ENCODE measurements around the gene NUP210L. TPM values are rescaled to one million over a fixed set of nuclear protein-coding genes. Genes with fewer than 3 reads are reported as not detected.

The NUP210L gene
- total and polyA plus RNA-seq, 2 of the 13 experiments (the other 11 are each of a cell fraction or from before 2014, with no cell fraction given), result not detected

DNA sequence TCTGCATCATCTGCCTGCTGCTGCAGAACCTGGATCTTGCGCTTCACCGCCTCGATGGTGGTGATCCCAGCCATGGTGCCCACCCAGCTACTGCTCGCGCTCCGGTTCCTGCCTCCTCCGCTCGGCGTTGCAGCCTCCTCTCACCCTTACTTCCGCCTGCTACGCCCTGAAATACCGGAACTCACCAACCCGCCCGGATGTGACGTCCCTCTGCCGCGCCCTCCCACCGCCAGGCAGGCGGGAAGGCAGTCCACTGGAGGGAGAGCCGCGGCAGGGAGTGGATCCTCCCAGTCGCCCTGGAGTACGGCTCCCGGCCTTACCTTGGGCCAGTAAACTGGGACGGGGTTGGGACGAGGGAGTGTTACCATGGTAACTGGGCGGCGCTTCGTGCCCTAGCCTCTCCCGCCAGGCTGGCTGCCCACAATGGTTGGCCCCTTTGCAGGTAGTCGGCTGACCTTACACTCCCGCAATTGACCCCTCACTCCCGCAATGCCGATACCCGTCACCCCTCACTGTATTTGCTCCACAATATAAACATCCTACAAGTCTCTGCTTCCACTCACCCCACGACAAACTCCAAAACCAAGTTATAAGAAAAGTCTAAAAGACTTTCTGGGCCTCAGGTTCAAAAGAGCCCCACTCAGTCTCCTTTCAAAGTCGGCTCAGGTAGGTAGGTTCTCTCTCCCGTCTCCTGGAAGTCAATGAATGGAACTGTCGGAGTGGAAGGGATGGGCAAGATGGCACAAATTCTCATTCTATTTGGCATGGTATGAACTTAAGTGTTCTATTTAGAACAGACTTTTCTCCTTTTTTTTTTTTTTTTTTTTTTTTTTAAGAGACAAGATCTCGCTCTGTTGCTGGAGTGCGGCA, 28.4 kb upstream of the NUP210L start (continued):
- TF ChIP-seq DDIT3 (CRISPR knock-in tag; IDR thresholded peaks at IDR 0.05) (no peak), FOXP1 (IDR thresholded peaks at IDR 0.05) (no peak), FOXP1 (CRISPR knock-in tag; IDR thresholded peaks at IDR 0.05) (0 out of 2 replicates have a peak, but pooled peaks have one; percentile 6), ZNF180 (CRISPR knock-in tag; IDR thresholded peaks at IDR 0.05; ENCODE audit: borderline replicate concordance, low read depth) (no peak), ZNF101 (CRISPR knock-in tag; IDR thresholded peaks at IDR 0.05; ENCODE audit: borderline replicate concordance, low read depth) (no peak), BHLHE40 (IDR thresholded peaks at IDR 0.05; ENCODE audit: low read length) (no peak), KLF11 (CRISPR knock-in tag; IDR thresholded peaks at IDR 0.05) (peak; percentile 72; the same call in 1 of the 2 replicates), SMAD9 (CRISPR knock-in tag; IDR thresholded peaks at IDR 0.05) (peak; percentile 81; the same call in 1 of the 2 replicates), SNAPC2 (CRISPR knock-in tag; IDR thresholded peaks at IDR 0.05) (no peak; the same call in 1 of the 2 replicates), ZBTB10 (CRISPR knock-in tag; IDR thresholded peaks at IDR 0.05; ENCODE audit: borderline replicate concordance) (no peak), THRA (CRISPR knock-in tag; IDR thresholded peaks at IDR 0.05; ENCODE audit: borderline replicate concordance) (peak; percentile 64; the same call in 1 of the 2 replicates), PTBP1 (IDR thresholded peaks at IDR 0.05; ENCODE audit: low read depth, low read length, poor library complexity, severe bottlenecking) (no peak), ZFY (CRISPR knock-in tag; IDR thresholded peaks at IDR 0.05) (peak; percentile 79), STAT6 (CRISPR knock-in tag; IDR thresholded peaks at IDR 0.05; ENCODE audit: borderline replicate concordance) (peak; percentile 68; the same call in 1 of the 2 replicates), SALL2 (CRISPR knock-in tag; IDR thresholded peaks at IDR 0.05) (peak; percentile 97)
- TF ChIP-seq, protein P1, sequence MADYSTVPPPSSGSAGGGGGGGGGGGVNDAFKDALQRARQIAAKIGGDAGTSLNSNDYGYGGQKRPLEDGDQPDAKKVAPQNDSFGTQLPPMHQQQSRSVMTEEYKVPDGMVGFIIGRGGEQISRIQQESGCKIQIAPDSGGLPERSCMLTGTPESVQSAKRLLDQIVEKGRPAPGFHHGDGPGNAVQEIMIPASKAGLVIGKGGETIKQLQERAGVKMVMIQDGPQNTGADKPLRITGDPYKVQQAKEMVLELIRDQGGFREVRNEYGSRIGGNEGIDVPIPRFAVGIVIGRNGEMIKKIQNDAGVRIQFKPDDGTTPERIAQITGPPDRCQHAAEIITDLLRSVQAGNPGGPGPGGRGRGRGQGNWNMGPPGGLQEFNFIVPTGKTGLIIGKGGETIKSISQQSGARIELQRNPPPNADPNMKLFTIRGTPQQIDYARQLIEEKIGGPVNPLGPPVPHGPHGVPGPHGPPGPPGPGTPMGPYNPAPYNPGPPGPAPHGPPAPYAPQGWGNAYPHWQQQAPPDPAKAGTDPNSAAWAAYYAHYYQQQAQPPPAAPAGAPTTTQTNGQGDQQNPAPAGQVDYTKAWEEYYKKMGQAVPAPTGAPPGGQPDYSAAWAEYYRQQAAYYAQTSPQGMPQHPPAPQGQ (CRISPR knock-in tag; IDR thresholded peaks at IDR 0.05; ENCODE audit: borderline replicate concordance), result no peak
- TF ChIP-seq, protein P2, sequence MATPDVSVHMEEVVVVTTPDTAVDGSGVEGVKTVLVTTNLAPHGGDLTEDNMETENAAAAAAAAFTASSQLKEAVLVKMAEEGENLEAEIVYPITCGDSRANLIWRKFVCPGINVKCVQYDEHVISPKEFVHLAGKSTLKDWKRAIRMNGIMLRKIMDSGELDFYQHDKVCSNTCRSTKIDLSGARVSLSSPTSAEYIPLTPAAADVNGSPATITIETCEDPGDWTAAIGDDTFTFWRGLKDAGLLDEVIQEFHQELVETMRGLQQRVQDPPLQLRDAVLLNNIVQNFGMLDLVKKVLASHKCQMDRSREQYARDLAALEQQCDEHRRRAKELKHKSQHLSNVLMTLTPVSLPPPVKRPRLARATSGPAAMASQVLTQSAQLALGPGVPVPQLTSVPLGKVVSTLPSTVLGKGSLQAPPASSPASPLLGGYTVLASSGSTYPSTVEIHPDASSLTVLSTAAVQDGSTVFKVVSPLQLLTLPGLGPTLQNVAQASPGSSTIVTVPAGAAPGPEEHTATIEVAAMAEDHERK (CRISPR knock-in tag; IDR thresholded peaks at IDR 0.05; ENCODE audit: low read depth), result 0 out of 2 replicates have a peak, but pooled peaks have one; percentile 36

All from HepG2 (cell line).